GM18517 (cell line): ENCODE measurements around the gene PHACTR3.

Experiments
- ATAC-seq: cut with Tn5 transposase; IDR thresholded peaks from one replicate; pipeline ENCODE4 v1.9.1; 2021; ENCODE audit warnings: mild to moderate bottlenecking, moderate library complexity; ENCODE audit not compliant: unreplicated experiment

The PHACTR3 gene

DNA sequence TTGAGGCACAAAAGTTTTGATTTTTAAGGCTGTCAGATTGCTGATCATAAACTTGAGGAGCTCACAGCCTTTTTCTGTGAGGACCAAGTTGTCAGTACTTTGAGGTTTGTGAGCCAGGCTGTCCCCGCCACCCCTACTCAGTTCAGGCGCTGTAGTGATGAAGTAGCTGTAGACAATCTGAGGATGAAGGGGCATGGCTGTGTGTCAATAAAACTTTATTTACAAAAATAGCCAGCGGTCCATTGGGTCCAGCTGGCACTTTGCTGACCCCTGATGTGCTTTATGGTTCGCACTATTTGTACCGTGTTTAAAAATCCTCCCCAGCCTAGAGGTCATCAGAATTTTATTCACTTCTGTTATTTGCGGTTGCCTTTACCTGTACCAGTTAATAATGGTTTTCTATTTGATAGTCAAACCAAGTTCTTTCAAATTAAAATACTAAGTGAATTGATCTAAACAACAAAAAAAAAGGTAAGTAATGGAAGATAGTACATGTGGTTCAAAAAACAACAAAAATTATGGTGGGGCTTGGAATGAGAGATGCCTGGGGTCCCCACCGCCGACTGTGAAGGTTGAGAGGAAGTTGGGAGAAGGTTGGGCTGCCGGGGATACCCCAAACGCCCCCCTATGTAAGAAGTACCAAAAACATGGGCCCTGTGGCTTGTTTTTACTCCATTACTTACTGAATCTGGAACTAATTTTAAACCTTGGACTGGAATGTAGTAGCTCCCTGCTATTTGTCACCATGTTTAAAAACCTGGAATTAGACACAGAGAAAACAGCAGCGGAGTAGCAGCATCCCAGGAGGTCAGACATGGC is 205.5 kb downstream of the PHACTR3 start:
- no peak for ATAC-seq

GRCh38 chr20:59810449-59811187 is 206.3 kb downstream of the PHACTR3 start:
- ATAC-seq = no peak

- ATAC-seq = no peak
These were observed 207.4 kb downstream of the PHACTR3 start for GRCh38 chr20:59811681-59812171.

DNA sequence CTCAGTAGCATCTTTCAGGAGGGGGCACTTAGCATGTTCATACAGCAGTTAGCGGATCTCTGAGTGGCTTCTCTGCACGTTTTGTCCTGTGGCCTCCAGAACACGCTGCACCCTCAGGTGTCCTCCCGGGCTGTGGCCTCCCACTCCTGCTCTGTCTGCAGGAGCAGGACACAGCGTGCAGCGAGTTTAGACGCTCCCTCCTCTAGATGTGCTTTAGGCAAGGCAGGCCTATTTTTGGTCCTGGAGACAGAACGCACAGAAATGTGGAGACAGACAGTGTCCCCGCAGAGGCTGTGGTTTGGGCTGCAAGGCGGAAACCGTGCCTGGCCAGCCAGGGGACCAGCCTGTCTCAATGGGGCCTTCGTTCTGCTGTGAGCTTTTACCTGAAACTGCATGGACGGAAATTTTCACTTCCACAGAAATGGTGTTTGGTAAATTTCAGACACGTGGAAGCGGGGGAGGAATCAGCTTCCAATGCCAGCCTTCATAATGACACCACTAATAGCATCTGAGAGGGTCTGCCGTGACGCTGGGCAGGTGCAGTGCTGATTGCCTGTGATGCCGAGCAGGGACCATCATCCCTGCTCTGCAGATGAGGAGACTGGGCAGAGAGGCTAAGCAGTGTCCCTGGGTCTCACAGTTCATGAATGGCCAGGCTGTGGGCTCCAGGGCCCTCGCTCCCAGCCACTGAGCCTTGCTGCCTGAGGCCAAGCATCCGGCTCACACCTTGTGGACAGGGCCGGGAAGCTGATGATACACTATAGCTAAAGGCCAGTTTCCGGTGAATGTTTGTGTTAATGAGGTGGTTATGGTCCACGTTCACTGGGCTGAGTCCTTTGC is 208.2 kb downstream of the PHACTR3 start:
- ATAC-seq = no peak

DNA sequence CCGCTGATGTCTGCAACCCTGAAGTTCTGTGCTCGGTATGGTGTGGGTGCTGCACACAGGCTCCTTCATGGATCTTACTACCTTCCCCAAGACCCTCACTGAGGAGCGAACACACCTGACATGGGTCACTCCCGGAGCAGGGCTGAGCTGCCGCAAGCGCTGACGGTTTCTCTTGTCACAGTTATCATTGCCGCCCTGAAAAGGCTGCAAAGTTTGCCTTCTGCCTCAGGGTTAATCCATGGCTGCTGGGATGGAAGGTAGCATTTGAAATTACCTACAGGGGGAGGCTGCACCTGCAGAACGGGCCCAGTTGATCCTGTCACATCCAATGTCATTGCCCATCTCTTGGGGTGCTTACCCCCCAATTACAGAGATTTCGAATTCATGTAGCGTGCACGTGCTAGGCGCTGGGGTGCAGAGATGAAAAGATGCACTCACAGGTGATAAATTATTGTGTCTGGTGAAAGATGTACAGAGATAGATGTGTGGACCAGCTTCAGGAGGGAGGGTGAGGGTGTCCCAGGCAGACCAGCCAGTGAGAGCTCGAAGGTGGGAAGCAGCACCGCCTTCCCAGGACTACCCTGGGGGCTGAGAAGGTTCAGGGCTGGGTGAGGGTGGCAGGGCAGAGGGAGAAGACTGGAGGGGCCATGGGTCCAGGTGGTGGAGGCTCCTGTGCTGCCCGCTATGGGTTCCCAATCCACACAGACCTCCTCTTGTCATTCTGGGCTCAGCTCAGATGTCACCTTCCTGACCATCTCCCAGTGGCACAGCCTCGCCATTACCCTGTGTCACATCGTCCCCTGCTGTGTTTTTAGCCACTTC is 209.0 kb downstream of the PHACTR3 start:
- ATAC-seq = no peak

DNA sequence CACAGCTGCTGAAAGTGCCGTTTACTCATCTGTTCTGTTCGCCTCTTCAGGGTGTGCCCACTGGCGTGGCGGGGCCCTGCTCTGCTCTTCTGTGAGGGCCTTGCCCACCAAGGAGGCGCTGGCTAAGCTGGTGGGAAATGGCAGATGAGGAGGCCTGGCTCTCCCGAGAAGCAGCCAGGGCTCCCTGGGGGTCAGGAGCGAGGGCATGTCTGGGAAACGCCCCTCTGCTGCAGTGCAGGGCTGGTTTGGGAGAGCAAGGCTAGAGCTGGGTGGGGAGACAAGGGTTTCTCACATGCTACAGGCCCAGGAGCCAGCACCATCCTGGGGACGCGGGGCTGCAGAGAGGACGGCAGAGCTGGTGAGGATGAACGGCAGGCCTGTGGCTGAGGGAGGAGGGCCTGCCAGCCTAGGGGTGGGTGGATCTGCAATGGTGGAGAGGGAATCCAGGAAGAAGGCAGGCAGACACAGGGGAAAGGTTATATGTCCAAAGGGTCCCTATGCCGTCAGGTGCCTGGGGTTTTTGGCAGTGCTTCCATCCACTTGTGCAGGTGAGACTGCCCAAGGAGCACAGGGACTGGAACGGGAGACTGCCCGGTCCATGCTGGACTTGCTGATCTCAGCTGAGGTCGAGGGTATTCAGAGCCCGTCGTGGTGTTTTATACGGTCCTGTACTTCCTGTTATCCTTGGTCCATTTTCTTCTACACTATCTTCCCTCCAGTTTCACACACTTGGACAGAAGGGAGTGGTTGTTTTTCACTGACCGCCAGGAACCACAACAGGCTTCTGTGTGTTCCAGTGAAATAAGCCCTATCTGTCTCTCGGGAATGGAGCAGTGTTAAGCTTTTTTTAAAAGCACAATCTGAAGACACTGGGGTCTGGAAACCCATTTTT is 209.9 kb downstream of the PHACTR3 start:
- no peak for ATAC-seq

DNA sequence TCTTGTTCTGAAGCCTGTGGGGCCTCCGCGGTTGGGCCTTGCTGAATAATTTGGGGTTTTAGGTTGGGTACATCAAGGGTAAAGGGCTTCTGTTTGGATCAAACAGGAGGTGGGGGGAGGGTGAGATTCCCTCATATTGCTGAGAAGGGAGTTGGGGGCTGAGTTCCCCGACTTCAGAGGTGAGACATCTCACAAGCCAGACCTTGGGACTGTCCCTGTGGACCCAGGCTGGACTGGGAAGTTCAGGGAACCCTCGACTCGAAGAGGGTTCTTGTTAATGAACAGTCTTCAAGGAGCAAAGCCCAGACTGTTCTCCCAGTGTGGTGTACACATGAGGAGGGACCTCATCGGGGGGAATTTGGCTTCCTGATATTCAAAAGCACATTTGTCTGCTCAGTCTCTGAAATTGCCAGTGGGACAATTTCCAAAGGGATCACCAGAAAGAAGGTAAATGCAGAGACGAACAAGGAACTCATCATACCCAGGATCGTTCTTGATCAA is 210.6 kb downstream of the PHACTR3 start:
- ATAC-seq = no peak

DNA sequence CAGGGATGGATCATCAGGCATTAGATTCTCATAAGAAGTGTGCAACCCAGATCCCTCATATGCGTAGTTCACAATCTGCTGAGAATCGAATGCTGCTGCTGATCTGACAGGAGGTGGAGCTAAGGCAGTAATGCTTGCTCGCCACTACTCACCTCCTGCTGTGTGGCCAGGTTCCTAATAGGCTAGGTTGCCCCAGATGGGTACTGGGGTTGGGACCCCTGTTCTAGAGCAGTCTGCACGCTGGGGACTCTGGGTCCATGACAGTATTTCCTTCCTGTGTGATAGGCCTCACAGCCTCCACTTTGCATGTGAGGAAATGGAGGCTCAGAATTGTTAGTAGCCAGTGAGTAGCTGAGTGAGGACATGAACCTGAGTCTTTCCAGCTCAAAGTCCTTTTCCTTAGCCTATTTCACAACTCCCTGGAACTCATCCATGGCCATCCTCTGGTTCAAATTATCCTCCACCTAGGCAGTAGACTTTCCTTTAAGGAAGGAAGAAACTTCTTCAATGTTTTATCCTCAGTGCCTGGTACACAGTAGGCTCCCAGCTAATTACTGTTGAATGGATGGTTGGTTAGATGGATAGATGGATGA is 211.9 kb downstream of the PHACTR3 start:
- no peak for ATAC-seq

- no peak for ATAC-seq
These were observed 213.1 kb downstream of the PHACTR3 start for GRCh38 chr20:59817406-59817805.

DNA sequence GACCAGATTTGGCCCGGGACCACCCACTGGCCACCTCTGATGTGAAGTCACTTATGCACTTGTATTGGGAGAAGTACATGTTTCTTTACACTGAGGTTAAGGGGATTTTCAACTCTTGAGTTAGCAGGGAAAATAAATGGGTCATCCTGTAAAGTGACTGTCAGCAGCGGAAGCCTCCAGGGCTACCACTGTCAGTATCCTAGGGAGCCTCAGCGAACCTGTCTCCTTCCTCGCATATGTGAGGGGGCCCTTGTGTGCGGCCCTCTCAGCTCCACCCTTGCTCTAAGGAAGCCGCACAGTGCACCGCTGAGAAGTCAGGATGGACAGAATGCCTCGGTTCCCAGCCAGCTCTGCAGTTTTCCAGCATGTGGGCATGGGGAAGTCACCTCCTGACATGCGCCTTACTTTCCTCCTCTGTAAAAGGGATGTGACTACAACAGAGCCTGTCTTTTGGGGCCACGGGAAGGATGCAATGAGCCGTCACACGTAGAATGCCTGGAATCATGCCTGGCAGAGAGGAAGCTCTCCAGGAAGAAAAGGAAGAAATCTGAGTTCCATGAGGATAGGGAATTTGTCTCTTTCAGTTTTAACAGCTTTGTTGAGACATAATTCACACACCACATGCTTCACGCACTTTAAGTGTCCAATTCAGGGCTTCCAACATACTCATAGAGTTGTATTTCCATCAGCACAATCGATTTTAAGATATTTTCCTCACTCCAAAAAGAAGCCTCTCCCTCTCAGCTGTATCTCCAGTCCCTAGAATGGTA is 213.7 kb downstream of the PHACTR3 start:
- no peak for ATAC-seq

- ATAC-seq = no peak
These were observed 214.6 kb downstream of the PHACTR3 start for GRCh38 chr20:59818911-59819310.

DNA sequence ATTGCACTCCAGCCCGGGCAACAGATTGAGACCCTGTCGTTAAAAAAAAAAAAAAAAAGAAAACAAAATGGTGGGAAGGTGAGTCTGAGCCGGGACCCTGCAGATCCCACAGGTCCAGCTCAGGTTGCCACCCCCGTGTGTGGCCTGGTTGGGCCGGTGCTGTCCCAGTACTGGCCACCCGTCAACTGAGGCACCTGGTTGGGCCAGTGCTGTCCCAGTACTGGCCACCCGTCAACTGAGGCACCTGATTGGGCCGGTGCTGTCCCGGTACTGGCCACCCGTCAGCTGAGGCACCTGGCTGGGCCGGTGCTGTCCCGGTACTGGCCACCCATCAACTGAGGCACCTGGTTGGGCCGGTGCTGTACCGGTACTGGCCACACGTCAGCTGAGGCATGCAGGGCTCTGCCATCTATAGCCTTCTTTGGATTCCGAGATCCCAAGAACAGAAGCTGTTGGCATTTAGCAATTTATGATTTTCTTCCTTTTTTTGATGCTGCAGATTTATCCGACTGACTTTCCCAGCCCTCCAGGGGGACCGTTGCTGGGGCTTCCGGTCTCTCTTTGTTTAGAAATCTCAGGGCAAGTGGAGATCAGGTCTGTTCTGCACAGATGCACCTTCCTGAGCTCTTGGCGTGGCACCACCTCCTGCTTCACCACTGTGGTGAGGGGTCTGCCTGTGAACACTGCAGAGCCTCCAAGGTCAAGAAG is 215.3 kb downstream of the PHACTR3 start:
- ATAC-seq = no peak

DNA sequence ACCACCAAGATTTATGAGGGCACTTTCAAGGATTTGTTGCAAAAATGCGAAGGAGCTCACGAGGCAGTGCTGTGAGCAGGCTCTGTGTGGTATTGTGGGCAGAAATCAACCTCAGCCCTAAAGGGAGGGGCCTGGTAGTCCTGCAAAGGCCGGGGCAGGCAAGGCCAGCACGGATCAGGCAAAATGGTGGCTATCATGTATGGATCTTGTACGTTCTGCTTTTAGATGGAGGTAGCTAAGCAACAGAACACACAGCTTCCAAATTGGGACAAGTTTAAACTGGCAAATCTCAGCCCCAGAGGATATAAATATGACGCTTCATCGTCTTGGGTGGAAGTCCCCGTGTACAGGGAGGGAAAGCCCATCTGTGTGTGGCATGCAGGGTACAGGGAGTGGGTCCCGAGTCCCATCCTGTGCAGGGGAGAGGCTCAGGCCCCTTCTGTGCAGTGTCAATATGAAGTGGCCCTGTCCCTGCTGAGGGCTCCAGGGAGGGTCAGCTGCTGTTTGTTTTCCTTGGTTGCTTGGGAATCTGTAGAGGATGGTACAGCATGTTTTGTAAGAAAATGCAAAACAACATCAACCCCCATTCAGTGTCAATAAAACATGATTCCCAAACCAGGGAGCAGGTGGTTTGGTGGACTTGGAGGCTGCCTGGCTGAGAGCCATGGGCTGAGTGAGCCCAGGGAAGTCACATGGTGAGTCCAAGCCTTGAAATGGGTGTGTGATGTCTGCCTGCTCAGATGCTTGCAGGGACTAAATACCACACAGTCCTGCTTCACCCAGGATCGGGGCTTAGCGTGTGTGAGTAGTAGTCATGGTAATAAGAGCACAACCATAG is 216.1 kb downstream of the PHACTR3 start:
- ATAC-seq = no peak

- ATAC-seq = no peak
These were observed 216.9 kb downstream of the PHACTR3 start for GRCh38 chr20:59821201-59821600.

DNA sequence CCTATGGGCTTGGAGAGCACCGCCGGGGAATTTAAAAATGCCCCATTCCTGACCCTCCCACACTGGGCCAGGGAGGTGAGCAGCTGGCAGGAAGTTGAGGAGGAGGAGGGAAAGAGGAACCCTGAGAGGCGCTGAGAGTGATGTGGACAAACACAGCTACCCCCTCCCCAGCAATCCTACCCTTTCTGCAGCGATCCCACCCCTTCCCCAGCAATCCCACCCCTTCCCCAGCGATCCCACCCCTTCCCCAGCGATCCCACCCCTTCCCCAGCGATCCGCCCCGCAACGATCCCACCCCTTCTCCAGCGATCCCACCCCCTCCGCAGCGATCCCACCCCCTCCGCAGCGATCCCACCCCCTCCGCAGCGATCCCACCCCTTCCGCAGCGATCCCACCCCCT is 217.4 kb downstream of the PHACTR3 start:
- no peak for ATAC-seq

DNA sequence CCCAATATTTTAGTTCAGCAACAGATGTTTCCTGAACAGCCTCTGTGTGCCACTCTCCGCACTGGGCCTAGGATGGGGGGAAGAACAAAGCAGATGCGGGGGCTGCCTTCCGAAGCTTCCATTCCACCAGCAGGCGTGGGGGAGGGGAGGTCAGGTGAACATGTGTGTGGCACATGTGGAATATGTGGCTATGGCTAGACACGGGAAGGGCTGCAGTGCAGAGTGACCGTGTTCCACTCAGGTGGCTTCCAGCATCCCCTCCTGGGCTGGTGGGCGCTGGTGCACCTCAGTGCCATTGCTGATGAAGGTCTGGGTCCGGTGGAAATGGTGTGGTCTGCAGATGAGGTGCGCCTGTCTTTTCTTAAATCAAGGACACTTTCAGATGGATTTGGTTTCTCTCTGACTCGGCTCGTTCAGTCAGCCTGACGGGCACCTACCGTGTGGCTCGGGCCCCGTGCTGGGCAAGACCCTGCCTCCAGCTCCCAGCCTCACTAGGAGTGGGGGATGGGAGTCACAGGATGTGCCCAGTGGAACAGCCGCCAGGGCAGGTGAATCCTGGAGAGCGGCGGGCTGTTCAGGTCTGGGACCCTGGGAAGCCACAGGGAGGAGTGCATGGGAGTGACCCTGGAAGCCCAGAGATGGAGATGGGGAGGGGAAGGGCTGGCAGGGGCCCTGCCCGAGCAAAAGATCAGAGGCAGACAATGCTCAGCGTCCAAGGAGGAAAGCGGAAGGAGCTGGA is 218.1 kb downstream of the PHACTR3 start:
- ATAC-seq = no peak
